GM12875 (cell line): ENCODE measurements around the gene EIF1AX.
"Not testable (repeated sequence)": the region's sequence is repeated elsewhere in the genome, so short reads cannot be mapped to it uniquely, and the experiment has no call there.

Source experiments
- H3K4me3 ChIP-seq: one replicate; pipeline ENCODE4 v1.5.1; 2011; ENCODE audit warnings: low read depth, low read length, control low read depth
- TF ChIP-seq, protein P1 (sequence below): IDR thresholded peaks from 2 replicates; pipeline ENCODE4 v1.5.1; 2011; ENCODE audit warnings: low read depth, mild to moderate bottlenecking, control low read depth, inconsistent platforms, low read length, moderate library complexity, borderline replicate concordance; ENCODE audit not compliant: insufficient read depth

Gene EIF1AX

GRCh38 chrX:20128670-20129069 is 13.0 kb downstream of the EIF1AX start:
- TF ChIP-seq, protein P1, sequence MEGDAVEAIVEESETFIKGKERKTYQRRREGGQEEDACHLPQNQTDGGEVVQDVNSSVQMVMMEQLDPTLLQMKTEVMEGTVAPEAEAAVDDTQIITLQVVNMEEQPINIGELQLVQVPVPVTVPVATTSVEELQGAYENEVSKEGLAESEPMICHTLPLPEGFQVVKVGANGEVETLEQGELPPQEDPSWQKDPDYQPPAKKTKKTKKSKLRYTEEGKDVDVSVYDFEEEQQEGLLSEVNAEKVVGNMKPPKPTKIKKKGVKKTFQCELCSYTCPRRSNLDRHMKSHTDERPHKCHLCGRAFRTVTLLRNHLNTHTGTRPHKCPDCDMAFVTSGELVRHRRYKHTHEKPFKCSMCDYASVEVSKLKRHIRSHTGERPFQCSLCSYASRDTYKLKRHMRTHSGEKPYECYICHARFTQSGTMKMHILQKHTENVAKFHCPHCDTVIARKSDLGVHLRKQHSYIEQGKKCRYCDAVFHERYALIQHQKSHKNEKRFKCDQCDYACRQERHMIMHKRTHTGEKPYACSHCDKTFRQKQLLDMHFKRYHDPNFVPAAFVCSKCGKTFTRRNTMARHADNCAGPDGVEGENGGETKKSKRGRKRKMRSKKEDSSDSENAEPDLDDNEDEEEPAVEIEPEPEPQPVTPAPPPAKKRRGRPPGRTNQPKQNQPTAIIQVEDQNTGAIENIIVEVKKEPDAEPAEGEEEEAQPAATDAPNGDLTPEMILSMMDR, result no peak
- H3K4me3 ChIP-seq, result no peak overlapping the region

DNA sequence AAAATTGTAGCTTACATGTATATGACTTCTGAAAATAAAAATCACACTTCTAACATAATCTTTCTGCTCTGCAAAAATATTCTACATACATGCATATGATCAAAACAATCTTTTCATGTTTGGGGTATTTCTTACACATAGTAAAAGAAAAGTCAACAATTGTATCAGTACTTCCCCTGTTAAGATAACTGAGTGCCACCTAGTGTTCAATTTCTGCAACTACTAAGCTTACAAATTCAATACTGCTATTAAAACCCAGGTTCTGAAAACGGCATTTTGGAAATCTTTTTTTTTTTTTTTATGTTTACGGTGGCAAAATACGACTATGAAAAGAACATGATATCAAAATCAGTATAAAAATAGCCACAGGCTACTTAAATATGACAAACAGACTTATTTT is 14.2 kb downstream of the EIF1AX start:
- not testable (repeated sequence) for H3K4me3 ChIP-seq

GRCh38 chrX:20126833-20127232 is 14.8 kb downstream of the EIF1AX start:
- H3K4me3 ChIP-seq, result not testable (repeated sequence)

More for the DNA sequence above, 14.2 kb downstream of the EIF1AX start:
- TF ChIP-seq, protein P1, result 0 out of 2 replicates have a peak, but pooled peaks have one; percentile 3

- TF ChIP-seq, protein P1, result no peak
- no peak overlapping the region for H3K4me3 ChIP-seq
Measured at GRCh38 chrX:20124964-20125363, 16.7 kb downstream of the EIF1AX start.

DNA sequence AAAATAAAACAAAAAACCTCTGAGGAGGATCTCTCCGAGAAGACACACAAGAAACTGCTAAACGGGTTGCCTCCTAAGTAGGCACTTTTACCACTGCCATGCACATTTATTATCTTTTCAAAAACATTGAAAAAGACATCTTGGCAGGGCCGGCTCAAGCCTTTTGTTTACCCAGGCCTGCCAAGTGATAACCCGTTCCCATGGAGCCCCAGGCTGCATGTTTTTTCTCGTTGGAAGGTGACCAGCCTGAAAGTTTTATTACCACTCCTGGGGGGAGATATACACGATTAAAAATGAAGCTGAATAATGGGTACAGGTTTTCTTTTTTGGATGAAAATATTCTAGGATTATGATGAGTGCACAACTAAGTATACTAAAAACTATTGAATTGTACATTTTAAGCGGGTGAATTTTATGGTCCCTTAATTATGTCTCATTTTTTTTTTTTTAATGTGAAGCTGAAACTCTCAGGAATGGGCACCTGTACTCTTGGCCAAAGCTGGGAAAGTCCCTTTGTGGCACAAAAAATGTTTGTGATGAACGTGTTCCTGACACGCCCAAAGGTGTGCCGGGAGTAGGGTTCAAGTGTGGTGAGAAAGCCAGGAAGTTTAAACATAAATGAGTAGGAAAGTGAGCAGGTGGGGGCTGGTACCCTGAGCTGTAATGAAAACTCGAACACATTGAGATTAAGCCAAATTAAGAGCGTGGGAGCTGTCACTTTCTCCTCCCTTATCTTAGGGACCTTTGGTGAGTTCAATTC is 23.4 kb downstream of the EIF1AX start:
- no peak overlapping the region for H3K4me3 ChIP-seq
- TF ChIP-seq, protein P1, result no peak

DNA sequence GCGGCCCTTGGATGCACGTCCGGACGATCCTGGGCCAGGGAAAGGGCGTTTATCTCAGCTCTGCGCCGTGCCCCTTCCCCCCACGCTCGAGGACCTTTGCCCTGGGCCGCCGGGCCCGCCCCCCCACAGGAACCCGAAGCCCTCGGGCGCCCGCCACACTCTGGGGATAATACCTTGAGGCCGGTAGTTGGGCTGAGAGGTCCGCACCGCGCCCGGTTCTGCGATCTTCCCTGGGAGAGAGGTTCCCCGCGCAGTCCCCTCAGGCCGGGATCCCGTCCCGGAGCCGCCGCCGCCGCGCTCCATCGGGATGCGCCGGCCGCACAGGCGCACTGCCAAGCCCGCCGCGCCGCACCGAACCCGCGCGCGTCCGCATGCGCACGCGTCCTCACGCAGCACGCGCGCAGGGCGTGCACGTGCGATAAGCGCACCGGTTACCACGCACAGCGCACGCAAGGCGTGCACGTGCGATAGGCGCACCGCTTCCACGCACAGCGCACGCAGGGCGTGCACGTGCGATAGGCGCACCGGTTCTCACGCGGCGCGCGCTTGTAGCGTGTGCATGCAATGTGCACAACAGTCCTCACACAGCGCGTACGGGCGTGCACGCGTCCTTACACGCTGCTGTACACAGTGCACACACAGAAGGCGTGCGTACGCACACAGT is 24.9 kb downstream of the EIF1AX start, which contains the start of gene MAP7D2:
Gene MAP7D2 (minus strand): TSS at position 331 of the 664 bp plus-strand sequence. CDS start 28 bp downstream, at position 303.
- H3K4me3 ChIP-seq, result no peak within 1 kb of the TSS

DNA sequence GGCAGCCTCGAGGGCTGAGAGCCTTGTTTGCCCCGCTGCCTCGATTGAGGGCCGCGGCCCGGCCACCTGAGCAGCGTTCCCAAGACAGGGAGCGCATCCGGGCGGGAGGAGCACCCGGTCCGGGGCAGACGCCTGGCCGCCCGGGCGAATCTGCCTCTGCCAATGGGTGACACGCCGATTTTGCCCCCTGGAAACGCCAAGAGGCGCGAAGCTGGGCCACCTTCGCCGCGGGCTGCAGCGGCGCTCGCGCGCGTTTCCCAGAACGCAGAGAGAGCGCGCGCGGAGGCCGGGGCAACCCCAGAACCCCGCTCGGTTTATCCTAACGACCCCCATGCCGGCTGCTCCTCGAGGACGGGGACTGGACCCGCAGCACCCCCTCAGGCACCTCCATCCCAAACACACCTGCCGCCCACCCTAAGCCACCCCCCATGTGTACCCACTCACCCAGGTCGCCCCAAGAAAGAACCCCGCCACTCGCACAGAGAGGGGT is 25.5 kb downstream of the EIF1AX start:
- no peak overlapping the region for H3K4me3 ChIP-seq
- TF ChIP-seq, protein P1, result no peak

More for the DNA sequence above, 24.9 kb downstream of the EIF1AX start, which contains the start of gene MAP7D2:
- TF ChIP-seq, protein P1, result no peak
